T follicular helper cell (primary cell): ENCODE measurements around the gene AHCY.
"Not testable (repeated sequence)": the region's sequence is repeated elsewhere in the genome, so short reads cannot be mapped to it uniquely, and the experiment has no call there.

Source experiments
- DNase-seq: peaks from one replicate; pipeline ENCODE4 v3.0.0-alpha.2; 2020; ENCODE audit warnings: low read depth

Gene AHCY

GRCh38 chr20:34256629-34257124 is 46.5 kb downstream of the AHCY start:
- no peak for DNase-seq

GRCh38 chr20:34254979-34255378 is 48.2 kb downstream of the AHCY start:
- no peak for DNase-seq

GRCh38 chr20:34252431-34253086 is 50.6 kb downstream of the AHCY start:
- DNase-seq, result not testable (repeated sequence)

GRCh38 chr20:34251619-34252018 is 51.5 kb downstream of the AHCY start:
- no peak for DNase-seq

- DNase-seq, result no peak
Observed at GRCh38 chr20:34250005-34250404, 53.1 kb downstream of the AHCY start.

- DNase-seq, result no peak
Observed at GRCh38 chr20:34249291-34249690, 53.9 kb downstream of the AHCY start.

GRCh38 chr20:34246126-34246626 is 57.0 kb downstream of the AHCY start:
- DNase-seq, result no peak

GRCh38 chr20:34243377-34243776 is 59.8 kb downstream of the AHCY start:
- no peak for DNase-seq

- no peak for DNase-seq
Observed at GRCh38 chr20:34242879-34243278, 60.3 kb downstream of the AHCY start.

- DNase-seq, result not testable (repeated sequence)
Observed at GRCh38 chr20:34242015-34242414, 61.1 kb downstream of the AHCY start.

- DNase-seq, result no peak
Observed at GRCh38 chr20:34240693-34241615, 62.2 kb downstream of the AHCY start, which contains the start of gene ASIP. ASIP (plus strand) TSS chr20:34241423; CDS start chr20:34260375, 18,952 bp downstream.

GRCh38 chr20:34240121-34240520 is 63.0 kb downstream of the AHCY start:
- DNase-seq, result no peak

- no peak for DNase-seq
Observed at GRCh38 chr20:34237942-34238341, 65.2 kb downstream of the AHCY start.

- DNase-seq, result no peak
Observed at GRCh38 chr20:34235875-34236274, 67.3 kb downstream of the AHCY start.

GRCh38 chr20:34233687-34234086 is 69.5 kb downstream of the AHCY start:
- DNase-seq, result no peak

- no peak for DNase-seq
Observed at GRCh38 chr20:34232494-34233087, 70.6 kb downstream of the AHCY start.

GRCh38 chr20:34231634-34232033 is 71.5 kb downstream of the AHCY start:
- DNase-seq, result no peak
